Stomach (tissue), 9 donors: ENCODE measurements around the gene WDR19. TPM values are rescaled to one million over a fixed set of nuclear protein-coding genes. Genes with fewer than 3 reads are reported as not detected.

Experiments used
- DNase-seq, 2 donors: peaks; one replicate each; pipeline versions ENCODE4 v3.0.0 to v3.0.0-alpha.2; 2013 to 2019
- H3K27ac ChIP-seq, 5 donors: fragments of 200-600 bp in 4 of 5; sonication (generic) in 4 of 5; one replicate each; pipeline ENCODE4 v1.5.1; 2013 to 2019; ENCODE audit warnings: mild to moderate bottlenecking in 1 of 5, moderate library complexity in 1 of 5
- H3K27me3 ChIP-seq, 3 donors: fragments of 200-600 bp; sonication (generic); one replicate each; pipeline ENCODE4 v1.5.1; 2017 to 2019; ENCODE audit warnings: mixed run types in 1 of 3
- H3K36me3 ChIP-seq, 4 donors: fragments of 200-600 bp; sonication (generic); 1 replicate in 3 of 4; 2 replicates in 1 of 4; pipeline ENCODE4 v1.5.1; 2016 to 2019
- H3K4me1 ChIP-seq, 4 donors: fragments of 200-600 bp; sonication (generic); one replicate each; pipeline ENCODE4 v1.5.1; 2016 to 2019
- H3K4me3 ChIP-seq, 4 donors: fragments of 200-600 bp; sonication (generic) in 3 of 4; one replicate each; pipeline ENCODE4 v1.5.1; 2016 to 2019; ENCODE audit warnings: mild to moderate bottlenecking in 1 of 4
- H3K9me3 ChIP-seq, 4 donors: fragments of 200-600 bp; sonication (generic); one replicate each; pipeline ENCODE4 v1.5.1; 2016 to 2019
- CTCF ChIP-seq, 7 experiments: fragments of 450-650 bp in 4 of 7; fragments of 200-600 bp in 3 of 7; sonication (generic) in 3 of 7; IDR thresholded peaks; one replicate each; pipeline ENCODE4 v1.5.1; 2016 to 2019; ENCODE audit warnings: antibody characterized with exemption in 7 of 7, control low read depth in 2 of 7, mild to moderate bottlenecking in 1 of 7
- EP300 ChIP-seq: sonication (generic); formaldehyde crosslinking; IDR thresholded peaks from one replicate; pipeline ENCODE4 v1.6.1; 2017; ENCODE audit warnings: antibody characterized with exemption
- POLR2A ChIP-seq, 4 donors: fragments of 450-650 bp; IDR thresholded peaks; one replicate each; pipeline ENCODE4 v1.6.1; 2016; ENCODE audit warnings: antibody characterized with exemption in 4 of 4, control low read depth in 2 of 4, mild to moderate bottlenecking in 1 of 4, moderate library complexity in 1 of 4
- POLR2AphosphoS5 ChIP-seq, 3 donors: sonication (generic); formaldehyde crosslinking; IDR thresholded peaks; one replicate each; pipeline ENCODE4 v1.6.1; 2016; ENCODE audit warnings: antibody characterized with exemption in 3 of 3
- WGBS, 5 donors: extraction: QIAGEN DNeasy Blood & Tissue Kit in 3 of 5; methylation state at CpG; one replicate each; pipeline versions ENCODE4 v1.1.5 to v1.1.7; 2013 to 2018; 5-methylcytosine and 5-hydroxymethylcytosine counted together
- intact Hi-C: fragments of 100-400 bp; cut with DNase I; formaldehyde crosslinking; loops from one replicate; pipeline ENCODE4 v1.15.1; 2023; ENCODE audit warnings: low total_unique reads
- polyA plus RNA-seq, 3 donors: library from polyadenylated mRNA; stranded (reverse); fragments of 200-250 nt; gene quantifications; one replicate each; pipeline ENCODE4 v1.2.3, GENCODE V29; 2013
- total RNA-seq, 5 donors: library from RNA; depleted of rRNA; stranded (reverse); fragments of >200 nt; gene quantifications; one replicate each; pipeline versions ENCODE4 v1.1.0 to v1.2.3, GENCODE V29; 2014 to 2016
- donor health status: healthy with polysubstance abuse.
- donor health status: Bipolar disorder and iron deficiency.
- donor health status: healthy.

WDR19 gene
- total and polyA plus RNA-seq, 8 donors, result 2.3 to 103 (median 25.3) TPM

GRCh38 chr4:39255266-39255665 is 72.9 kb downstream of the WDR19 start:
- DNase-seq, result no peak
- no peak for TF ChIP-seq CTCF (IDR thresholded peaks at IDR 0.05)
- no peak for TF ChIP-seq POLR2A (IDR thresholded peaks at IDR 0.05)
- no peak for TF ChIP-seq POLR2AphosphoS5 (IDR thresholded peaks at IDR 0.05)
- no peak for TF ChIP-seq EP300
- 42 to 58% (median 52%) methylated on average over 2 of the region's 2 CpGs for WGBS, 5 donors
- H3K9me3 ChIP-seq, result no peaks in the 10 kb centered on the region
- no peak overlapping the region for H3K4me3 ChIP-seq
- H3K4me1 ChIP-seq, result no peaks in the 10 kb centered on the region
- H3K27ac ChIP-seq, result no peak overlapping the region
- intact Hi-C loops, result no loop called here
- H3K27me3 ChIP-seq, result no peaks in the 10 kb centered on the region
- peaks cover 0 to 66% (median 53%) of the 10 kb centered on the region in 4 donors for H3K36me3 ChIP-seq

GRCh38 chr4:39255871-39256270 is 73.5 kb downstream of the WDR19 start:
- 80 to 84% (median 82%) methylated on average over 5 of the region's 5 CpGs for WGBS, 5 donors
- Histone ChIP-seq H3K27ac (no peak overlapping the region), H3K9me3 (no peaks in the 10 kb centered on the region), H3K4me1 (no peaks in the 10 kb centered on the region), H3K4me3 (no peak overlapping the region), H3K36me3 (peaks cover 0 to 72% (median 59%) of the 10 kb centered on the region in 4 donors), H3K27me3 (no peaks in the 10 kb centered on the region)
- no peak for TF ChIP-seq POLR2AphosphoS5 (IDR thresholded peaks at IDR 0.05)
- TF ChIP-seq POLR2A (IDR thresholded peaks at IDR 0.05), result no peak
- no peak for TF ChIP-seq CTCF (IDR thresholded peaks at IDR 0.05)
- no peak for TF ChIP-seq EP300
- DNase-seq, result no peak
- intact Hi-C loops, result no loop called here

GRCh38 chr4:39256436-39256835 is 74.1 kb downstream of the WDR19 start:
- intact Hi-C loops, result no loop called here
- 33 to 69% (median 38%) methylated on average over 2 of the region's 2 CpGs for WGBS, 5 donors
- H3K27ac ChIP-seq, result no peak overlapping the region

GRCh38 chr4:39259571-39260330 is 77.4 kb downstream of the WDR19 start:
- intact Hi-C loops, result no loop called here
- 90 to 97% (median 95%) methylated on average over 4 of the region's 4 CpGs for WGBS, 5 donors
- TF ChIP-seq POLR2AphosphoS5 (IDR thresholded peaks at IDR 0.05) (no peak), EP300 (no peak), CTCF (IDR thresholded peaks at IDR 0.05) (no peak)

More at GRCh38 chr4:39256436-39256835, 74.1 kb downstream of the WDR19 start:
- H3K36me3 ChIP-seq, result peaks cover 0 to 77% (median 60%) of the 10 kb centered on the region in 4 donors
- H3K4me1 ChIP-seq, result no peaks in the 10 kb centered on the region
- no peaks in the 10 kb centered on the region for H3K27me3 ChIP-seq
- no peak overlapping the region for H3K4me3 ChIP-seq
- DNase-seq, result no peak
- TF ChIP-seq POLR2AphosphoS5 (IDR thresholded peaks at IDR 0.05) (no peak), POLR2A (IDR thresholded peaks at IDR 0.05) (no peak), EP300 (no peak), CTCF (IDR thresholded peaks at IDR 0.05) (no peak)
- no peaks in the 10 kb centered on the region for H3K9me3 ChIP-seq

More at GRCh38 chr4:39259571-39260330, 77.4 kb downstream of the WDR19 start:
- peaks cover 0 to 90% (median 60%) of the 10 kb centered on the region in 4 donors for H3K36me3 ChIP-seq
- no peaks in the 10 kb centered on the region for H3K4me1 ChIP-seq
- H3K27me3 ChIP-seq, result no peaks in the 10 kb centered on the region
- no peak overlapping the region for H3K27ac ChIP-seq
- H3K9me3 ChIP-seq, result no peaks in the 10 kb centered on the region
- no peak for DNase-seq
- no peak overlapping the region for H3K4me3 ChIP-seq
